Measurements from ENCODE around the gene TMEM125. TPM values are rescaled to one million over a fixed set of nuclear protein-coding genes. Genes with fewer than 3 reads are reported as not detected.

TMEM125 gene
- total RNA-seq, 2 donors from 2014 or later = 11.7 to 16.6 TPM

DNA sequence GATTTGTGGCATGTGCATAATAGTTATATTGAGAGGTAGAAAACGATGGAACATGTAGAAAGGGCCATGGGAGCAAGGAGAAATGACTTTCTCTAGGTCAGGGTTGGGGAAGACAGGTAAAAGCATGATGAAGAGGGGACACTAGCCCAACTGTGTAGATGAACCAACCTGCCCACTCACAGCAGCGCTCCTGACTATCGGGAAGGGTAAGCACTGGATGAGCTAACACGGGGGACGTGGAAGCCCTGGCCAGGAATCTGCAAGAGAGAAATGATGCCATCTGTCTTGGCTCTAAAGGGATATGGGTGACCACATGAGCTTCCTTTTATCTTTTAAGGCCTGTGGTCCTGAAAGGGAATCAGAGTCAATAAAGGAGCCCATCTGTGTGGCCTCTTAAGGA is 36.2 kb upstream of the TMEM125 start:
- no peaks in the 10 kb centered on the region for H3K36me3 Mint-ChIP-seq (ENCODE audit: low read depth)
- WGBS, 2 experiments (ENCODE audit: insufficient coverage in 1 of 2, insufficient read length in 1 of 2) = 81 to 88% methylated on average over 3 to 5 of the region's 5 CpGs
- Histone ChIP-seq H3K36me3 (ENCODE audit: control insufficient read depth, insufficient read depth, low read length) (no peaks in the 10 kb centered on the region), H3K4me1 (ENCODE audit: control insufficient read depth, insufficient read depth, low read length) (no peaks in the 10 kb centered on the region), H3K27me3 (ENCODE audit: control insufficient read depth, insufficient read depth, low read length, poor library complexity, severe bottlenecking) (peaks cover 8% of the 10 kb centered on the region), H3K9ac (ENCODE audit: extremely low read depth, low read length, poor library complexity, severe bottlenecking) (no peak overlapping the region), H3K9me3 (ENCODE audit: control insufficient read depth, low read length) (no peaks in the 10 kb centered on the region), H3K4me3 (ENCODE audit: low read length) (no peak overlapping the region), H3K27ac (ENCODE audit: low read depth, low read length) (no peak overlapping the region)
- H3K4me1 Mint-ChIP-seq = peaks cover 10% of the 10 kb centered on the region
- DNase-seq = no peak
- H3K27me3 Mint-ChIP-seq (ENCODE audit: insufficient read depth) = peaks cover 4% of the 10 kb centered on the region
- TF ChIP-seq, protein P1, sequence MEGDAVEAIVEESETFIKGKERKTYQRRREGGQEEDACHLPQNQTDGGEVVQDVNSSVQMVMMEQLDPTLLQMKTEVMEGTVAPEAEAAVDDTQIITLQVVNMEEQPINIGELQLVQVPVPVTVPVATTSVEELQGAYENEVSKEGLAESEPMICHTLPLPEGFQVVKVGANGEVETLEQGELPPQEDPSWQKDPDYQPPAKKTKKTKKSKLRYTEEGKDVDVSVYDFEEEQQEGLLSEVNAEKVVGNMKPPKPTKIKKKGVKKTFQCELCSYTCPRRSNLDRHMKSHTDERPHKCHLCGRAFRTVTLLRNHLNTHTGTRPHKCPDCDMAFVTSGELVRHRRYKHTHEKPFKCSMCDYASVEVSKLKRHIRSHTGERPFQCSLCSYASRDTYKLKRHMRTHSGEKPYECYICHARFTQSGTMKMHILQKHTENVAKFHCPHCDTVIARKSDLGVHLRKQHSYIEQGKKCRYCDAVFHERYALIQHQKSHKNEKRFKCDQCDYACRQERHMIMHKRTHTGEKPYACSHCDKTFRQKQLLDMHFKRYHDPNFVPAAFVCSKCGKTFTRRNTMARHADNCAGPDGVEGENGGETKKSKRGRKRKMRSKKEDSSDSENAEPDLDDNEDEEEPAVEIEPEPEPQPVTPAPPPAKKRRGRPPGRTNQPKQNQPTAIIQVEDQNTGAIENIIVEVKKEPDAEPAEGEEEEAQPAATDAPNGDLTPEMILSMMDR (conservative IDR thresholded peaks at IDR 0.05) = no peak
- no peaks in the 10 kb centered on the region for H3K9me3 Mint-ChIP-seq
- no peak overlapping the region for H3K4me3 Mint-ChIP-seq
- H3K27ac Mint-ChIP-seq = no peak overlapping the region

GRCh38 chr1:43234267-43234666 is 35.5 kb upstream of the TMEM125 start:
- Mint-ChIP-seq H3K9me3 (no peaks in the 10 kb centered on the region), H3K4me3 (no peak overlapping the region), H3K36me3 (ENCODE audit: low read depth) (no peaks in the 10 kb centered on the region), H3K27me3 (ENCODE audit: insufficient read depth) (peaks cover 4% of the 10 kb centered on the region), H3K27ac (no peak overlapping the region), H3K4me1 (peaks cover 10% of the 10 kb centered on the region)
- H3K27me3 ChIP-seq (ENCODE audit: control insufficient read depth, insufficient read depth, low read length, poor library complexity, severe bottlenecking) = peaks cover 8% of the 10 kb centered on the region
- H3K27ac ChIP-seq (ENCODE audit: low read depth, low read length) = no peak overlapping the region
- TF ChIP-seq, protein P1 (conservative IDR thresholded peaks at IDR 0.05) = no peak
- no peak for DNase-seq
- no peaks in the 10 kb centered on the region for H3K36me3 ChIP-seq (ENCODE audit: control insufficient read depth, insufficient read depth, low read length)
- no peak overlapping the region for H3K4me3 ChIP-seq (ENCODE audit: low read length)
- H3K4me1 ChIP-seq (ENCODE audit: control insufficient read depth, insufficient read depth, low read length) = no peaks in the 10 kb centered on the region
- no peak overlapping the region for H3K9ac ChIP-seq (ENCODE audit: extremely low read depth, low read length, poor library complexity, severe bottlenecking)
- 95 to 97% methylated on average over 15 to 17 of the region's 17 CpGs for WGBS, 2 experiments (ENCODE audit: insufficient coverage in 1 of 2, insufficient read length in 1 of 2)
- no peaks in the 10 kb centered on the region for H3K9me3 ChIP-seq (ENCODE audit: control insufficient read depth, low read length)

DNA sequence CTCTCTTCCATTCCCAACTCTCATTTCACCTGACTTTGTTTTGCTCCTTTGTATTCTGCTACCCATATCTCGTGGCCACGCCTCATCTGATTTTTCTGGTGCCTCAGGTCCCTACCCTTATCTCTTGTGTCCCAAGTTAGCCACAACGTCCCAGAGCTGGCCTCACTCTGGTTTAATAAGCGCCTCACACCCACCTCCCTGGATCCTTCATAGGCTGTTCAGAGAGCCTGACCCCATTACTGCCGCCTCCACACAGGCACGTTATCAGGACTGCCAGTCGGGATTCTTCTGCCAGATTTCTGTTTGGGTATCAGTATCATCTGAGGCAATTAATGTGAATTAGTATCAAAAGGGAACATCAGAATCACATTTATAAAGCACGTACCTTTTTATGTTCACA is 34.7 kb upstream of the TMEM125 start:
- H3K4me3 ChIP-seq (ENCODE audit: low read length) = no peak overlapping the region
- Mint-ChIP-seq H3K27me3 (ENCODE audit: insufficient read depth) (peaks cover 4% of the 10 kb centered on the region), H3K9me3 (no peaks in the 10 kb centered on the region), H3K36me3 (ENCODE audit: low read depth) (no peaks in the 10 kb centered on the region), H3K4me3 (no peak overlapping the region), H3K27ac (no peak overlapping the region), H3K4me1 (peaks cover 8% of the 10 kb centered on the region)
- no peak for DNase-seq
- H3K36me3 ChIP-seq (ENCODE audit: control insufficient read depth, insufficient read depth, low read length) = no peaks in the 10 kb centered on the region
- H3K4me1 ChIP-seq (ENCODE audit: control insufficient read depth, insufficient read depth, low read length) = no peaks in the 10 kb centered on the region
- H3K27me3 ChIP-seq (ENCODE audit: control insufficient read depth, insufficient read depth, low read length, poor library complexity, severe bottlenecking) = peaks cover 8% of the 10 kb centered on the region
- 87 to 90% methylated on average over 7 to 8 of the region's 8 CpGs for WGBS, 2 experiments (ENCODE audit: insufficient coverage in 1 of 2, insufficient read length in 1 of 2)
- no peak overlapping the region for H3K27ac ChIP-seq (ENCODE audit: low read depth, low read length)
- no peaks in the 10 kb centered on the region for H3K9me3 ChIP-seq (ENCODE audit: control insufficient read depth, low read length)
- TF ChIP-seq, protein P1 (conservative IDR thresholded peaks at IDR 0.05) = no peak
- H3K9ac ChIP-seq (ENCODE audit: extremely low read depth, low read length, poor library complexity, severe bottlenecking) = no peak overlapping the region

Measured in endodermal cell (in vitro differentiated cells).